Right ventricle myocardium inferior (tissue), 1 donor: ENCODE results near the gene OR6C2. TPM values are rescaled to one million over a fixed set of nuclear protein-coding genes. Genes with fewer than 3 reads are reported as not detected.
"Not testable (repeated sequence)": the region's sequence is repeated elsewhere in the genome, so short reads cannot be mapped to it uniquely, and the experiment has no call there.

Experiments used
- ATAC-seq: fragments of 200-7000 bp; cut with Tn5 transposase; one replicate; pipeline ENCODE4 v1.9.1; 2020; ENCODE audit warnings: mild to moderate bottlenecking, moderate library complexity
- DNase-seq: peaks from one replicate; pipeline ENCODE4 v3.0.0; 2021; ENCODE audit errors: missing footprints
- intact Hi-C: fragments of 100-400 bp; cut with DNase I; formaldehyde crosslinking; loops from one replicate; pipeline ENCODE4 v1.11.0; 2022
- total RNA-seq: library from RNA; stranded (reverse); fragmentation: NEBNext Ultra II Directional; extraction: Animal tissue kit (Norgen Biotek cat#: 25700); gene quantifications from one replicate; pipeline ENCODE4 v1.2.1, GENCODE V29; 2021
- donor health status: DM: no; HTN: yes; CAD: no; lungs with severe emphysema.

Gene OR6C2
- total RNA-seq, 1 donor from 2014 or later: not detected

GRCh38 chr12:55467836-55468235 lies 24.0 kb downstream of the OR6C2 start:
- DNase-seq (no peak), ATAC-seq (no peak)
- intact Hi-C loops: no loop called here

GRCh38 chr12:55469291-55469690 lies 25.4 kb downstream of the OR6C2 start:
- intact Hi-C loops: no loop called here

GRCh38 chr12:55470088-55470829 lies 26.4 kb downstream of the OR6C2 start, which contains the start of gene OR6C70:
OR6C70 (minus strand) TSS chr12:55470138; CDS start chr12:55470138, 0 bp downstream.
- intact Hi-C loops: no loop called here
- ATAC-seq: no peak
- peak; percentile 46 for DNase-seq

More at GRCh38 chr12:55469291-55469690, 25.4 kb downstream of the OR6C2 start:
- no peak for DNase-seq
- no peak for ATAC-seq

- intact Hi-C loops: no loop called here
- ATAC-seq (no peak), DNase-seq (no peak)
Measured at GRCh38 chr12:55472264-55472663, 28.4 kb downstream of the OR6C2 start.

GRCh38 chr12:55479136-55479535 lies 35.3 kb downstream of the OR6C2 start:
- intact Hi-C loops, DNase-seq, ATAC-seq: not testable (repeated sequence)

GRCh38 chr12:55484284-55484683 lies 40.4 kb downstream of the OR6C2 start:
- ATAC-seq, intact Hi-C loops, DNase-seq: not testable (repeated sequence)

- ATAC-seq (no peak), DNase-seq (no peak)
- intact Hi-C loops: no loop called here
Measured at GRCh38 chr12:55492078-55492477, 48.2 kb downstream of the OR6C2 start, which contains the start of gene OR6C68. OR6C68 (plus strand) TSS chr12:55492378; CDS start chr12:55492378, 0 bp downstream.

GRCh38 chr12:55495490-55495889 lies 51.6 kb downstream of the OR6C2 start:
- ATAC-seq (no peak), DNase-seq (no peak)
- intact Hi-C loops: no loop called here

GRCh38 chr12:55499231-55499630 lies 55.4 kb downstream of the OR6C2 start:
- intact Hi-C loops: no loop called here
- no peak for ATAC-seq

GRCh38 chr12:55499810-55500252 lies 56.0 kb downstream of the OR6C2 start:
- DNase-seq (no peak), ATAC-seq (no peak)
- intact Hi-C loops: no loop called here

More at GRCh38 chr12:55499231-55499630, 55.4 kb downstream of the OR6C2 start:
- DNase-seq: no peak

- DNase-seq (no peak), ATAC-seq (no peak)
- intact Hi-C loops: no loop called here
Measured at GRCh38 chr12:55501601-55502000, 57.7 kb downstream of the OR6C2 start.

Other genes with a start within 250 kb of the OR6C2 start
- gene OR10A7, start 223.1 kb upstream of the OR6C2 start, total RNA-seq: not detected
- not detected for gene OR6C74, start 199.5 kb upstream of the OR6C2 start, total RNA-seq
- not detected for gene OR6C6, start 147.5 kb upstream of the OR6C2 start, total RNA-seq
- gene OR6C1, start 129.7 kb upstream of the OR6C2 start, total RNA-seq: not detected
- gene OR6C3, start 113.3 kb upstream of the OR6C2 start, total RNA-seq: not detected
- gene OR6C75, start 81.1 kb upstream of the OR6C2 start, total RNA-seq: not detected
- not detected for gene OR6C65, start 43.5 kb upstream of the OR6C2 start, total RNA-seq
- gene OR6C76, start 17.8 kb upstream of the OR6C2 start, total RNA-seq: not detected
- gene OR6C70, start 26.1 kb downstream of the OR6C2 start, total RNA-seq: not detected
- not detected for gene OR6C68, start 48.3 kb downstream of the OR6C2 start, total RNA-seq
- not detected for gene OR6C4, start 105.5 kb downstream of the OR6C2 start, total RNA-seq
- gene OR2AP1, start 128.4 kb downstream of the OR6C2 start, total RNA-seq: not detected
- not detected for gene OR10P1, start 192.8 kb downstream of the OR6C2 start, total RNA-seq